ENCODE measurements around the gene C5orf46.
"Not testable (repeated sequence)": the region's sequence is repeated elsewhere in the genome, so short reads cannot be mapped to it uniquely, and the experiment has no call there.

Gene C5orf46

DNA sequence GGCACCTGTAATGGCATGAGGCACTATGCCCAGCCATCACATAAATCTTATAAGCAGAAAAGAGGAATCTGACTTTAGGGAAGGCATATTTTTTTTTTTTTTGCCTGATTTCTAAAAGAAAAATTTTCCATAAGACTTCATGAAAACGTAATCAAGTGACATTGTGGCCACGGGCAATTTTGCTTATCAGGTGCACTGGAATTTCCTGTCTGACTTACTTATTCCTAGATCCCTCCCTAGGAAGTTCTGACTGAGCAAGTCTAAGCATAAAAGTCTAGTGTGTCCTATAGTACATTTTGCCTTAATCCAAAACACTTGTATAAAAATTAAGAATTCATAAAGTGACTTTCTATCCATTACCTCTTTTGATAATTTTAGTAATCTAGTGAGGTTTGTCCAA lies 12.5 kb downstream of the C5orf46 start:
- DNase-seq = no peak

DNA sequence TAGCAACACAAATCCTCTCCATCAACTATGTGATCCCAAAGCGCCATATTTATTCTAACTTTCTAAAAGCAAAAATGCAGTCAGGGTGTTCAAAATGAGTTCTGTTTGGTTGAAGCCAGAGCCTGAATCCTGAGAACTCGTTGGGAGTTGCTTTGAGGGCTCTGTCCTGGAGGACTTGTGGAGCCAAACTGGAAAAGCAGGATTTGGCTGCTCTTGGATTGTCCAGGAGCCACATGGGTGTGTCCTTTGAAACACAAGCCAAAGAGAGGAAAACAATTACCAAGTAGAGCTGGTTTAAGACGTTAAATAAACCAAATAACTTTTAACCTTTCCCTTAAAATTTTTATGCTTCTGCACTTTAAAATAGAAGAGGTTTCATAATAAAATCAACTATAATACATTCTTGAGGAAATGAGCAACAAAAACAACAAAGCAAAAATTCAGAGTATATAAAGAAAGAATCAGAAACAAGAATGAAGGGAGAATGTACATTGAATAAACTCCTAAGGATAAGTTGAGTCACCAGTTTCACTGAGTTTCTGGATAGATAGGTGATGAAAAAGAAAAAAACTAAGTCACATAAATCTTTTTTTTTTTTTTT lies 13.5 kb downstream of the C5orf46 start:
- no peak for DNase-seq

DNA sequence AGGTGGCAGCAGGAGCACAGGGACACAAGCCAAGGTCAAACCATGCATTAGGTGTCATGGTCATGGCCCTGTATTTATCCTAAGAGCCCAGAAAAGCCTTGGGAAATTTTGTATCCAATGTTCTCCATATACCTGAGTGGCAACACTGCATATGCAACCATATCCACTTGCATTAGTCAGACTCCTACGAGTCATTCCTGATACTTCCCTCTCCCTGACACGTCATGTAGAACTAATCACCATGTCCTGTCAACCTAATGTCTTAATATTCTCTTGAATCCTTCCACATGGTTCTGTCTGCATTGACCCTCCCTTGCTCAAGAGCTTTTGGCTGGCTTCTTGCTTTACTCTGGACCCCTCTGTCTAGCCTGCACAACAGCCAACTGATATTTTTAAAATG lies 18.4 kb downstream of the C5orf46 start:
- no peak for DNase-seq

DNA sequence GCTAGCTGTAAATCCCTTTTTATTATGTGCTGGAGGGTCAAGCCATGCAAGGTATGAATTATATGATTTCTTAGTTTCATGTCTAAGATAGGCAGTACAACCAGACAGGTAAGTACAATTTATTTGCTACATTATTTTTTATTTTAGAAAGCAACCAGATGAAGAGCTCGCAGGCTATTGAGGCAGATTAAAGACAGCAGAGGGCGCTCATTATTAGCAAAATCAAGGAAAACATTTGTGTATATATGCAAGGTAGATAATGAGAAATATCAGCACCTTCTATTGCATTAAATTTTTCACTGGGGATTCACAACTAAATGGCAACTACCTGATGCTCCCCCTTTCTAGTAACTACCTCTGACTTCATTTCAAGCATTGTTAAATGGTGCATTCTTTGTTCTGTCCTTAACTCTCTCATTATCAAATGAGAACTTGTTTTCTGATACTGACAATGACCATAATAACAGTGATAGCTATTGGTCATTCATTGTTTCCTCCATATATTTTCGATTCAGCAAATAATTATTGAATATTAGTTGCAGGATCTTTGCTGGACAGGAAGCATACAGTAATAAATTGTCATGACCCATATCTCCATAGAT lies 19.2 kb downstream of the C5orf46 start:
- DNase-seq = no peak

DNA sequence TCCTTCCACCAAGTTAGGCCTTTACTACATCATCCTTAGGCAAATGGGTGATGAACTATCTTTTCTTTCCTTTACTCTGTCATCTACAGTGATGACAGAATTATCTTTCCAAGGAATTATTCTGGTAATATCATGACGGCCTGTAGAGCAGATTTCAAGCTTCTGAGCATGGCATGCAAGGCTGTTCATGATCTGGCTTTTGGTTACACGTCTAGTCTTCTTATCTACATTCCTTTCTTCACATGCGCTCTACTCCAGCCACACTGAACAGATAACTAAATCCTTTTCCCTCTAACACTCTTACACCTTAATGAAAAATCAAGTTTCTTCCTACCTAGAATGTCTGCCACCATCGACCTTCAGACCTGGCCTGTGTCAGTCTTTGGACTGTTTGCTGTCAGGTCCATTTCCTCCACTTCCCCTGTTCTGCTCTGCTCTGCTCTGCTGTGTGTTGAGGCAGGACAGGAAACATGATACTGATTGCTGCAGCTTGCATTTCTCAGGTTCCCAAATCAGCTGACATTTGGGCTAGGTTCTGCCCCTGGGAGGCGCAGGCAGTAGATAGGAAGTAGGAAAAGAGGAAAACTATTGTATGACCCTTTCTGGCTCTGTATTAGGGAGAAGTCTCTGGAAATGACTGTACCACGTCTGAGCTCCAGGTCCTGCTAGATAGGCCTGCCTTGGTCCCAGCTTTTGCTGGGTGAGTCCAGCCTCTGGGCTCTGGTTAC lies 23.6 kb downstream of the C5orf46 start:
- DNase-seq = no peak

DNA sequence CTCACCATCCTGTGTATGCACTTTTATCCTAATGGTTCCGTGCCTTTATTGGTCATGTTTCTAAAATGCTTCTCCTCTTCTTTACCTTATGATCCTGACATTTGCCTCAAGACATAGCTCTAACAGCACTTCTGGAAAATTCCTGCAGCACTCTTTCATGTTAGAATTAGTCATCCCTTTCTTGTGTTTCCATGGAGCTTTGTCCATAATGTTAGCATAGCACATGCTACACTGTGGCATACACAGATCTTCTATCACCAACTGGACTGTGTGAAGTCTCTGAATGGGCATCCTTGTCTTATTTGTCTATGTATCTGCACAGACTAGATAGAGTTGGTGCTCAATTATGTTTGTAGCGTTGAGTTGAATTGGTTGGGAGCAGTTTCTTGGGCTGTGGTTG lies 25.9 kb downstream of the C5orf46 start:
- DNase-seq = no peak

DNA sequence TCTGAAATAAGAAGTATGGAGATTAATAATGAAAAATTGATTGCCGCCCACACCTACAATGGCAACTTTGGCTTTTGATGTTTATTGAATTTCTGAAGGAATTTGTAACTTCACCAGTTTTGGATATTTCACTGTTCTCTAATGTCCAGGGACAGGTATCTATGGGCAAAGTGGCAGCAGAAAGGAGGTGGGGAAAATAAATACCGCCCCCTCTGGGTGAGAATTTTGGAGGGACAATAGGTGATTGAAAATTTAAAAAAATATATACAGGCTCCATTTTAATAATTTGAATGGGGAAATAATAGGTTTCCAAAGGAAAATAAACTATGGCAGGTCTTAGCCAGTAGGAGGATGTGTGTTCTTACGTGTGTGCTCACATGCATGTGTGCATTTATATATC lies 26.6 kb downstream of the C5orf46 start:
- DNase-seq = no peak

DNA sequence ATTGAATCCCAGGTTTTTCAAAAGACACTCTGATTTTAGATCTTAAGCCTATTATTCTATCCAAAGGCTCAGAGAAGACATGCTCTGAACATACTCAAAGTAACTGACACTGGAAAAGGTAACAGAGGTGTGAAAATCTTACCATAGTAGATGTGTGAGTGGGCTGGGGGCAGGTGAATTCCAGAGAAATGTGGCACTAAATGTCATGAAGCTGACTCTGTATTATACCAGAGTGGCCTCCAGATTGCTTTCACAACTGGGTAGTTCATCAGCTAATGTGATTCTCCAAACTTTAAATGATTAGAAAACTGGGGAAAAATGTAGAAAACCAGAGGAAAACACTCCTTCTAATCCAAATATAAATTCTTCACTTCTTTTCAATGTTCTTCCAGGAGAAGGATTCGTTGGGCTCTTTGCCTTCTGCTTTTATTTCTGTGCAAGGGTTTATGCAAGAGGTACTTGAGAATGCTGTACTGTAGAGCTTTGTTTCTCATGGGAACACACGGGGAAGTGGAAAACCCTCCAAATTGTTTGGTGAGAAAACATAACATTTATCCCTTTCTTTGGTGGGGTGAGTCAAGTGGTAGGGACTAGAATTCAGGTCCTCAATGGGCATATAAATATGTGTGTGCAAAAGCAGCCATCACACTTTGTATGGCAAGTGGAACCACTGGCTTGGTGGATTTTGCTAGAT lies 28.1 kb downstream of the C5orf46 start, which contains the start of gene SCGB3A2:
Gene SCGB3A2 (plus strand): TSS at position 646 of the 694 bp plus-strand sequence. CDS start 93 bp downstream, outside the sequence.
- DNase-seq = no peak

DNA sequence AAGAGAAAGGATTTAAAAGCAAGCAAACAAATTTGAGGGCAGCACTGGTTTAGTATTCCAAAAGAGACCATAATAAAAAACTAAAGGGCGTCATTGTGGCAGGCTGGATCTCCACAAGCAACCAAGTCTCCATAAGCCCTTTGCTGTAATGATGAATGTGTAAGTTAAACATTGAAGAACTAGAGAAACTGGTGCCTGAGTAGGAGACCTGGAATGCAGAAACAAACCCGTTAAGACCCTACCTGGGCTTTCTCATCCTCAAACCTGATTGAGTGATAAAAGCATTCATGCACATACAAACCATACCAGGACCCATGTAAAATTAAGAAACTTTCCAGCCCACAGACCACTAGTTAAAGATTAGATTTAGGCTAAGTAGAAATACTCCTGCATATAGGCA lies 29.7 kb downstream of the C5orf46 start:
- no peak for DNase-seq

DNA sequence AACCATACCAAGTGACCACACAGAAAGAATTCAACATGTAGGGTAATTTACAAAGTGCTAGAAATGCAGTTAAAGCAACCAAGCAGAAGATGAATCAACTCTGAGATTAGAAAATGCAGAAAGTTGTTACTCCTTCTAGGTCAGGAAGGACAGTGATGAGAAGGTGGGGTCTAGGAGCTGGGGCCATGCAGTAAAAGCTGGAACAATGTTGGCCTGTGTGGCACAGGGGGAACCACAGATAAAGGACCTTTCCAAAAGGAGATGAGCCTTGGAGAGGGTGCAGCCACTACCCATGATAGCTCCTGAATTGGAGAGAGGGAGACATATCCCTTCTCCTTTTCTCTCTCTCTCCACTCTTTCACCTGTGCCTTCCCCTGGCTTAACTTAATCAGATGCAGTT lies 30.2 kb downstream of the C5orf46 start:
- no peak for DNase-seq

DNA sequence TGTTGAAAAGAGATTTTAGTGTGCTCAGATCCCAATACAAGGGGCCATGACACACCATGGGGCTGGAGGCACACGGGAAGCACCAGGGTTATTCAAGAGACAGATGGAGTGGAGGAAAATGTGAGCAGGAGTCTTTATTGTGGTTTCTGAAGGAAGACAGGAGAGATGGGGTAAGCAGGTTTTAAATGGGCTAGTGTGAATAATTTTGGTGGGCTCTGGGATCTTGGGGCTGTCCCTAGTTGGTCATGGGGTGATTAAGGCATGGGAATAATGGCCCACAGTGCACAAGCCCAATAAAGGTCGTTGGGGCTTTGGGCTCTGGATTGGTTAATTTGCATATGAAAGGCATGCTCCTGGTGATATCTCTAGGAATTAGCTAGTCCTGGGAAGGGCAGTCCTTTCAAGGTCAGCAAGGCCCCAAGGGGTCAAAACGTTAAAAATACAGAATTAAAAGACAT lies 31.4 kb downstream of the C5orf46 start:
- no peak for DNase-seq

DNA sequence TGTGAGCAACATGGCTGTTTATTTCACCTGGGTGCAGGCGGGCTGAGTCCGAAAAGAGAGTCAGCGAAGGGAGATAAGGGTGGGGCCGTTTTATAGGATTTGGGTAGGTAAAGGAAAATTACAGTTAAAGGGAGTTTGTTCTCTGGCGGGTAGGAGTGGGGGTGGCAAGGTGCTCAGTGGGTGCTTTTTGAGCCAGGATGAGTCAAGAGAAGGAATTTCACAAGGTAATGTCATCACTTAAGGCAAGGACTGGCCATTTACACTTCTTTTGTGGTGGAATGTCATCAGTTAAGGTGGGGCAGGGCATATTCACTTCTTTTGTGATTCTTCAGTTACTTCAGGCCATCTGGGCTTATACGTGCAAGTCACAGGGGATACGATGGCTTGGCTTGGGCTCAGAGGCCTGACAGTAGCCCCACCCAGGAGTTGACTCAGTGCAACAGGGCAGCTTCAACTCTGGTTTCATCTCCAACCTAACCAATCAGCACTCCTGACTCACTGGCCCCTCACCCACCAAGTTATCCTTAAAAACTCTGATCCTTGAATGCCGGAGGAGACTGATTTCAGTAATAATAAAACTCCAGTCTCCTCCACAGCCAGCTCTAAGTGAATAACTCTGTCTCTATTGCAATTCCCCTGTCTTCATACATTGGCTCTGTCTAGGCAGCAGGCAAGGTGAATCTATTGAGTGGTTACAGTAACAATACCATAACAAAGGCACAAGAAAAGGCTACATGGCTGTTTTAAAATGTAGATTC lies 32.0 kb downstream of the C5orf46 start:
- DNase-seq = not testable (repeated sequence)

DNA sequence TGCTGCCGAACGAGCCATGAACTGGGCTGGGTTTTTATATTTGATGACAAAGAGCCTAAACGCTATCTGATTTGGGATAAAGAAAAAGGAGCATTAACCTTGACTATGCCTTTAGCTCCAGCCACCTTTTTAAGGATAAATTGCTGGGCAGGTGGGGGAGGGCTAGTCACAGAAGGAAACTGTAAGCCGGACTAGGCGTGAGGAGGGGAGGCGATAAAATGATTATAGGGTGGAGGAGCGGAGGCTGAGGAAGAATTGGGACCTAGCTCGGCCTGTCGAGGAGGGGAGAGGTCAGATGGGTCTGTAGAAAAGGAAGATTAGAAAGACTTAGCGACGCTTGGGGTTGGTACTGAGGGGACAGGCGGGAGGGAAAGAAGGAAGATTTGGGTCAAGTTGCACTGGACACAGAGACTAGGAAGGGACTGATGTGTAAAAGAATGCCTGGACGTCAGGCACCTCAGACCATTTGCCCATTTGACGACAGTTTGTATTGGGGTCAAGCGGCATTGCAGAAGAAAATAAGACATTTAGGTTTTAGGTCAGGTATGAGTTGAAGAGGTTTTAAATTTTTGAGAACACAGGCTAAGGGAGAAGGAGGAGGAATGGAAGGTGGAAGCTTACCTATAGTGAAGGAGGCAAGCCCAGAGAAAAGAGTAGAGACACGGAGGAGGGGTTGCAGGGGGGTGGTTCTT lies 33.4 kb downstream of the C5orf46 start:
- DNase-seq = not testable (repeated sequence)

DNA sequence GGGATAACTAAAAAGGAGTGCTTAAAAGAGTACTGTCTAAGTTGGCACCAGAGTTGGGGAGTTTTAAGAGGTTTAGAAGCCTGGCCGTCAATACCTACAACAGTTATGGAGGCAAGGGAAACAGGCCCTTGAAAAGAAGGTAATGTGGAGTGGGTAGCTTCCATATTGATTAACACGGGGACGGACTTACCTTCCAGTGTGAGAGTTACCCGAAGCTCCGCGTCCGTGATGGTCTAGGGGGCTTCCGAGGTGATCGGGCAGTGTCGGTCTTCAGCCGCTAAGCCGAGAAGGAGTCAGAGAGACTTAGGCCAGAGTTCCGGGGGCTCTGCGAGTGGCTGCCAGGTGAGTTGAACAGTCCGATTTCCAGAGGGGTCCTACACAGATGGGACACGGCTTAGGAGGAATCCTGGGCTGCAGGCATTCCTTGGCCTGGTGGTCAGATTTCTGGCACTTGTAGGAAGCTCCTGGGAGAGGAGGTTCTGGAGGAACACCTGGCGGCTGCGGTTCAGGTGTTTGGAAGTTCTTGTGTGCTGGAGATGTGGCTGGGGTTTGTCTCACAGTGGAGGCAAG lies 34.3 kb downstream of the C5orf46 start:
- DNase-seq = not testable (repeated sequence)

DNA sequence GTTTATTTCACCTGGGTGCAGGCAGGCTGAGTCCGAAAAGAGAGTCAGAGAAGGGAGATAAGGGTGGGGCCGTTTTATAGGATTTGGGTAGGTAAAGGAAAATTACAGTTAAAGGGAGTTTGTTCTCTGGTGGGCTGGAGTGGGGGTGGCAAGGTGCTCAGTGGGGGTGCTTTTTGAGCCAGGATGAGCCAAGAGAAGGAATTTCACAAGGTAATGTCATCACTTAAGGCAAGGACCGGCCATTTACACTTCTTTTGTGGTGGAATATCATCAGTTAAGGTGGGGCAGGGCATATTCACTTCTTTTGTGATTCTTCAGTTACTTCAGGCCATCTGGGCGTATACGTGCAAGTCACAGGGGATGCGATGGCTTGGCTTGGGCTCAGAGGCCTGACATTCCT lies 36.4 kb downstream of the C5orf46 start:
- DNase-seq = not testable (repeated sequence)

DNA sequence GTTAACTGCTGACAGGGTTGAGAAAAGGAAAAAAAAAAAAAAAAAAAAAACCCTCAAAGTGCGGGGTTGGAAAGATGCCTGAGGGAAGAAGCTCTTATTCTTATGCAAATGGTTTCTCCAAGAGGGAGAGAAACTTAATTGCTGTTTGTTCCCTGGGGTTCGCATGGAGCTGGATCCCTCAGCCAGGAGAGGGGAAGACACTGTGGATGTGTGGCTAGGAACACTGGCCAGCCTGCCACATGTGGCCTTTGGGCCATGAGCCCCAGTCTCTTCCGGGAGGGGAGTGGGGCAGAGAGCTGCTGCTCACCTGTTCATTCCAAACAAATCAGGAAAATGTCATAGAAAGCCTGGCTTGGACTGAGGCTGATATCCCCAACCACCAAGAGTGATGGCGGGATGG lies 37.2 kb downstream of the C5orf46 start:
- DNase-seq = no peak

DNA sequence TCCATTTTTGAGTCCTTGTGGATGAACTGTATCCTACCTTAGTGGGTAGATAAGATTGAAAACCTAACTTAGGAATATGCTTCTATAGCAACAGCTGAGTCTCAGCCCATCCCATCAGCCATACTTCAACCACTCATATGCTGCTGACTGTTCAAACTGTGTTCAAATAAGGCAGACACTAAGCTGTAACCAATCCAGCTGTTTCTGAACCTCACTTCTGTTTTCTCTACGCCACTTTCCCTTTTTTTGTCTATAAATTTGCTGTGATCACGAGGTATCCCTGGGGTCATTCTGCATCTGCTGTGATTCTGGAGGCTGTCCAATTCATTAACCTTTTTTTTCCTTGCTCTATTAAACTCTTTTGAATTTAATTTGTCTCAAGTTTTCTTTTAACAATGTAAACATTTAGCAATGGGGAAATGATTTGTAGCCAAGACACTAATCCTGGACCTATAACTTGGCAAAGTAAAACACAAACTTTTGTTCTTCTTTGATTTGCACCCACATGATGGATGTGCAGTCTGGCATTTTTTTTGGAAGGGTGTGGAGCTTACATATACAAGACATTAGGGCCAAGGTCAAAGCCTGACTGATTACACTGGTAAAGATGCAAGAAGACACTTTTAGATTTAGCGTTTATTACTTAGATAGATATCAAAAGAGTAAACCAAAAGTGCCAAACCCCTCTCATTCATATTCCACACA lies 42.7 kb downstream of the C5orf46 start:
- no peak for DNase-seq

DNA sequence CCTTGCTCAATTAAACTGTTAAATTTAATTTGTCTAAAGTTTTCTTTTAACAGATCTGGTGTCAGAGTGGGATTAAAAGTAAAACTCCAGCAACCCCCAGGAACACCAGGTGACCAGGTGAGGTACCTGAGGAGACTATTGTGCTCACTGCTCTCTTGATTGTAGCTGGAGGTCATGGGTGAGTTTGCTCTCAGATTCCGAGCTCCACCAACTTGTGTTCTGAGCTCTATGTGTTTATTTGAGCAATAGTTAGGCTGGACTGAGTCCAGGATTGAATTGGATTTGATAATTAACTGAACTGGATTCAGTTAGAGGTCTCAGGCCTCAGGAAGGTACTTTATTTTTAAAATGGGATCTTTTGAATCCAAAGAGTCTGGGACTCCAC lies 45.7 kb downstream of the C5orf46 start:
- no peak for DNase-seq

DNA sequence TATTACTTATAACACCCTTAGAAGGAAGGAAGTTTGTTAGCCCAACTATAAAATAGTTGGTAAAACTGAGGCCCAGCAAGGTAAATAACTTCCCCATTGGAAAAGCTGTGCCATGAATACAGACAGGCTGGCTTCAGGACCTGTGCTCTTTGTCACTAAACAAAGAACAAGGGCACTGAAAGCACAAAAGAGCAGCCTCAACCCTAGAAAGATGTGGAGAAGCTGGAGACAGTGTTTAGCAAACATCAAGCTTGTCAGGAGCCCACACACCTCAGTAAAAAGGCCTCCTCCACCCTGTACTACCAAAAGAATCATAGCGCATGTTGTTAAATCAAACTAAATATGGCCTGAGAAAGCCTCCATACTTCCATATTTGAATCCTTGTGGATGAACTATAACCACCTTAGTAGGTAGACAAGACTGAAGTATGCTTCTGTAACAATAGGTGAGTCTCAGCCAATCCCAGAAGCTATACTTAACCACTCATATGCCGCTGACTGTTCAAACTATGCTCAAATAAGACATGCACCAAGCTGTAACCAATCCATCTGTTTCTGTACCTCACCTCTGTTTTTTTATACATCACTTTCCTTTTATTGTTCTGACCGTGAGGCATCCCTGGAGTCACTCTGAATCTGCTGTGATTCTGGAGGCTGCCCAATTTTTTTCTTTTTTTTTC lies 46.2 kb downstream of the C5orf46 start:
- no peak for DNase-seq

DNA sequence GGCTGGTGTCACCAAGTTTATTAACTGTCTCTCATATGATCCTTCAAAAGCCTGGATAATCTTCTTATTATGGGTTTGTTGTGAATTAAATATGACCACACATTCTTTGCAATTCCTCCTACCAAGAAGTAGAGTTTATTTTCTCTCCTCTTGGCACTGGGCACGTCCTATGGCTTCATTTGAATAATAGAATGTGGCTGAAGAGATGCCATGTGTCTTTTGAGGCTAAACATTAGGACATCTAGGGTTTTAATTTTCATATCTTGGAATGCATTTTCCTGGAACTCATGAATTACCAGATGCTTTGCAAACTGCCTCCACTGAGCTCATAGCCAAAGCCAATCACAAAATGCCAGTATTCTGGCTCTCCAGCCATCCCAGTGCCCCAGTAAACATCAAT lies 47.8 kb downstream of the C5orf46 start:
- DNase-seq = no peak
